ENCODE data around the gene AMDHD1.

- TF ChIP-seq CTCF (IDR thresholded peaks at IDR 0.05; ENCODE audit: extremely low read depth in 1 of 2, insufficient read depth in 1 of 2, low read depth in 1 of 2, low read length in 2 of 2) (no peak), POLR2A (IDR thresholded peaks at IDR 0.05; ENCODE audit: low read depth, low read length) (no peak), POLR2AphosphoS5 (IDR thresholded peaks at IDR 0.05; ENCODE audit: insufficient read depth, low read depth, low read length) (no peak), EZH2 (IDR thresholded peaks at IDR 0.05; ENCODE audit: borderline replicate concordance, low read depth, low read length, severe bottlenecking) (no peak), JUN (IDR thresholded peaks at IDR 0.05; ENCODE audit: borderline replicate concordance, insufficient read depth, insufficient read length, low read depth) (no peak), FOS (IDR thresholded peaks at IDR 0.05; ENCODE audit: borderline replicate concordance, insufficient read depth, low read length) (no peak)
- TF ChIP-seq, protein P1, sequence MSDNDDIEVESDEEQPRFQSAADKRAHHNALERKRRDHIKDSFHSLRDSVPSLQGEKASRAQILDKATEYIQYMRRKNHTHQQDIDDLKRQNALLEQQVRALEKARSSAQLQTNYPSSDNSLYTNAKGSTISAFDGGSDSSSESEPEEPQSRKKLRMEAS (IDR thresholded peaks at IDR 0.05; ENCODE audit: insufficient read depth, insufficient read length), result no peak
Observed at GRCh38 chr12:95978351-95978750, 35.2 kb downstream of the AMDHD1 start.
